Activated T-helper 1 cell treated with anti-CD3 and anti-CD28 coated beads, Interleukin-12 subunit alpha, Interleukin-12 subunit beta, Interleukin-2, Interleukin-4 antibody, amounts not matched to agents 30 ng/mL and 10 ng/mL and 1 ng/mL, durations not matched to agents 14 hours and 24 hours and 36 hours (primary cell): ENCODE measurements around the gene MAGEL2. TPM values are rescaled to one million over a fixed set of nuclear protein-coding genes. Genes with fewer than 3 reads are reported as not detected.
"Not testable (repeated sequence)": the region's sequence is repeated elsewhere in the genome, so short reads cannot be mapped to it uniquely, and the experiment has no call there.

ENCODE experiments used
- DNase-seq: peaks from one replicate; pipeline ENCODE4 v3.0.0; 2021; ENCODE audit warnings: low spot score
- H3K27ac Mint-ChIP-seq: one replicate; pipeline ENCODE4 v1.8.0; 2021; ENCODE audit warnings: mild to moderate bottlenecking, mixed read lengths
- H3K27me3 Mint-ChIP-seq: one replicate; pipeline ENCODE4 v1.8.0; 2022; ENCODE audit warnings: mild to moderate bottlenecking, moderate library complexity, mixed read lengths; ENCODE audit not compliant: insufficient read depth
- H3K36me3 Mint-ChIP-seq: one replicate; pipeline ENCODE4 v1.8.0; 2021; ENCODE audit warnings: low read depth, mixed read lengths
- H3K4me1 Mint-ChIP-seq: one replicate; pipeline ENCODE4 v1.8.0; 2021; ENCODE audit warnings: low read depth, mixed read lengths
- H3K4me3 Mint-ChIP-seq: one replicate; pipeline ENCODE4 v1.8.0; 2021; ENCODE audit warnings: mild to moderate bottlenecking, moderate library complexity, mixed read lengths
- H3K9me3 Mint-ChIP-seq: one replicate; pipeline ENCODE4 v1.8.0; 2021; ENCODE audit warnings: mixed read lengths
- intact Hi-C: fragments of 100-400 bp; cut with micrococcal nuclease; formaldehyde crosslinking; loops from one replicate; pipeline ENCODE4 v1.15.1; 2024
- total RNA-seq: library from RNA; stranded (reverse); gene quantifications from 2 replicates; pipeline ENCODE4 v1.2.3, GENCODE V29; 2022

Gene MAGEL2
- total RNA-seq, 1 donor from 2014 or later: not detected

GRCh38 chr15:23646165-23647000 lies 1.3 kb downstream of the MAGEL2 start:
- no peak overlapping the region for H3K27ac Mint-ChIP-seq
- intact Hi-C loops: no loop called here
- DNase-seq: no peak
- H3K27me3 Mint-ChIP-seq: peaks cover 5% of the 10 kb centered on the region
- H3K4me3 Mint-ChIP-seq: no peak overlapping the region
- no peaks in the 10 kb centered on the region for H3K4me1 Mint-ChIP-seq
- no peaks in the 10 kb centered on the region for H3K9me3 Mint-ChIP-seq
- H3K36me3 Mint-ChIP-seq: no peaks in the 10 kb centered on the region

GRCh38 chr15:23645371-23646164 lies 2.1 kb downstream of the MAGEL2 start:
- Mint-ChIP-seq H3K4me3 (no peak overlapping the region), H3K27ac (no peak overlapping the region), H3K36me3 (no peaks in the 10 kb centered on the region), H3K4me1 (no peaks in the 10 kb centered on the region), H3K27me3 (peaks cover 5% of the 10 kb centered on the region), H3K9me3 (no peaks in the 10 kb centered on the region)
- DNase-seq: no peak
- intact Hi-C loops: no loop called here

- intact Hi-C loops: loop anchor here (5.0 kb wide), 1 partner anchor 232 kb away; no protein-coding TSS in a partner anchor
- no peaks in the 10 kb centered on the region for H3K4me1 Mint-ChIP-seq
Observed at GRCh38 chr15:23644829-23645228, 2.8 kb downstream of the MAGEL2 start.

GRCh38 chr15:23642413-23643044 lies 5.1 kb downstream of the MAGEL2 start:
- Mint-ChIP-seq H3K4me3 (no peak overlapping the region), H3K4me1 (no peaks in the 10 kb centered on the region), H3K36me3 (no peaks in the 10 kb centered on the region), H3K27me3 (no peaks in the 10 kb centered on the region), H3K9me3 (no peaks in the 10 kb centered on the region), H3K27ac (no peak overlapping the region)
- intact Hi-C loops: loop anchor here (5.0 kb wide), 1 partner anchor 235 kb away; no protein-coding TSS in a partner anchor
- DNase-seq: no peak

More at GRCh38 chr15:23644829-23645228, 2.8 kb downstream of the MAGEL2 start:
- H3K4me3 Mint-ChIP-seq: no peak overlapping the region
- H3K27me3 Mint-ChIP-seq: peaks cover 5% of the 10 kb centered on the region
- DNase-seq: no peak
- no peak overlapping the region for H3K27ac Mint-ChIP-seq
- no peaks in the 10 kb centered on the region for H3K9me3 Mint-ChIP-seq
- no peaks in the 10 kb centered on the region for H3K36me3 Mint-ChIP-seq

- intact Hi-C loops: no loop called here
- Mint-ChIP-seq H3K27me3 (no peaks in the 10 kb centered on the region), H3K9me3 (no peaks in the 10 kb centered on the region), H3K36me3 (no peaks in the 10 kb centered on the region), H3K4me1 (no peaks in the 10 kb centered on the region), H3K4me3 (no peak overlapping the region), H3K27ac (no peak overlapping the region)
- DNase-seq: no peak
Observed at GRCh38 chr15:23634181-23634580, 13.5 kb downstream of the MAGEL2 start.

GRCh38 chr15:23629234-23629805 lies 18.3 kb downstream of the MAGEL2 start:
- Mint-ChIP-seq H3K4me3 (no peak overlapping the region), H3K27ac (no peak overlapping the region), H3K9me3 (no peaks in the 10 kb centered on the region), H3K4me1 (no peaks in the 10 kb centered on the region), H3K36me3 (no peaks in the 10 kb centered on the region), H3K27me3 (peaks cover 2% of the 10 kb centered on the region)
- no peak for DNase-seq
- intact Hi-C loops: no loop called here

GRCh38 chr15:23628612-23629233 lies 18.9 kb downstream of the MAGEL2 start:
- Mint-ChIP-seq H3K4me1 (no peaks in the 10 kb centered on the region), H3K27ac (no peak overlapping the region), H3K9me3 (no peaks in the 10 kb centered on the region), H3K36me3 (no peaks in the 10 kb centered on the region), H3K27me3 (peaks cover 2% of the 10 kb centered on the region), H3K4me3 (no peak overlapping the region)
- intact Hi-C loops: no loop called here
- DNase-seq: no peak

GRCh38 chr15:23616536-23616935 lies 31.1 kb downstream of the MAGEL2 start:
- H3K27me3 Mint-ChIP-seq: no peaks in the 10 kb centered on the region
- no peak overlapping the region for H3K4me3 Mint-ChIP-seq
- H3K9me3 Mint-ChIP-seq: peaks cover 7% of the 10 kb centered on the region
- intact Hi-C loops: no loop called here
- H3K27ac Mint-ChIP-seq: no peak overlapping the region
- DNase-seq: no peak
- no peaks in the 10 kb centered on the region for H3K36me3 Mint-ChIP-seq
- no peaks in the 10 kb centered on the region for H3K4me1 Mint-ChIP-seq

GRCh38 chr15:23606226-23606625 lies 41.4 kb downstream of the MAGEL2 start:
- Mint-ChIP-seq H3K9me3 (peaks cover 7% of the 10 kb centered on the region), H3K4me1 (no peaks in the 10 kb centered on the region), H3K36me3 (no peaks in the 10 kb centered on the region), H3K4me3 (no peak overlapping the region), H3K27ac (no peak overlapping the region), H3K27me3 (no peaks in the 10 kb centered on the region)
- no peak for DNase-seq
- intact Hi-C loops: no loop called here

- peaks cover 7% of the 10 kb centered on the region for H3K9me3 Mint-ChIP-seq
- H3K4me3 Mint-ChIP-seq: no peak overlapping the region
- H3K27me3 Mint-ChIP-seq: no peaks in the 10 kb centered on the region
- no peak overlapping the region for H3K27ac Mint-ChIP-seq
- no peak for DNase-seq
- no peaks in the 10 kb centered on the region for H3K36me3 Mint-ChIP-seq
- intact Hi-C loops: no loop called here
- H3K4me1 Mint-ChIP-seq: no peaks in the 10 kb centered on the region
Observed at GRCh38 chr15:23602124-23602523, 45.5 kb downstream of the MAGEL2 start.

GRCh38 chr15:23599053-23599452 lies 48.6 kb downstream of the MAGEL2 start:
- H3K9me3 Mint-ChIP-seq: peaks cover 7% of the 10 kb centered on the region
- H3K36me3 Mint-ChIP-seq: no peaks in the 10 kb centered on the region
- H3K4me1 Mint-ChIP-seq: no peaks in the 10 kb centered on the region
- DNase-seq: no peak
- no peak overlapping the region for H3K4me3 Mint-ChIP-seq
- H3K27ac Mint-ChIP-seq: no peak overlapping the region
- intact Hi-C loops: no loop called here
- no peaks in the 10 kb centered on the region for H3K27me3 Mint-ChIP-seq

GRCh38 chr15:23597278-23597677 lies 50.4 kb downstream of the MAGEL2 start:
- H3K27ac Mint-ChIP-seq, H3K4me1 Mint-ChIP-seq, H3K4me3 Mint-ChIP-seq, intact Hi-C loops, H3K9me3 Mint-ChIP-seq, DNase-seq, H3K36me3 Mint-ChIP-seq, H3K27me3 Mint-ChIP-seq: not testable (repeated sequence)
